Measurements from ENCODE around the gene GNRH2.

GNRH2 gene

DNA sequence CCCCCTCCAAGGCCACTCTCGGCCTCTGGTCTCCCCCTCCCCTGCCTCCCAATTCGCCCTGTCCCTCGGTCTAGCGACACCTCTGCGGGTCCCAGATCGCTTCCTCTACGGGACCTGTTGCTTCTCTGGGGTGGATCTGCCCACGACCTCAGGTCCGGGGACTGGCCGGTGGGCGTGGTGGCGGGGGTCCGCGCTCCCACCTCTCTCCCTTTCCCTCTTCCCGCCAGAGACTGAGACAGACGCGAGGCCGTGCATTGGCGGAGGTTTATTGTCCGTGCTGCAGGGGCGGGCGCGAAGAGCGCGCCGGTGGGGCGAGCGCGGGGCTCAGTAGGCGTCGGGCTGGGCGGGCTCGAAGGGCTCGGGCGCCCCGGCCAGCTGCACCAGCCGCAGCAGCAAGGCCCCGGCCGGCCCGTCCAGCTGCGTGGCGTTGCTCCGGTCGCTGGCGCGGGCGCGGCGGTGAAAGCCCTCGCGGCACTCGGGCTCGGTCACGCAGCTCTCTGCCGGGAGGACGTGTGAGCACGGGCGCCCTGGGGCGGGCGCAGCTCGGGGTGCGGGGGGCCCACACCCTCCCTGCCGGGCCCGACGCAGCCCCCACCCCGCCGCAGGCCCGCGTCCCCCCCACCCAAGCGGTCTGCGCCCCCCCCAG, 39.0 kb downstream of the GNRH2 start:
- TF ChIP-seq, protein P1, sequence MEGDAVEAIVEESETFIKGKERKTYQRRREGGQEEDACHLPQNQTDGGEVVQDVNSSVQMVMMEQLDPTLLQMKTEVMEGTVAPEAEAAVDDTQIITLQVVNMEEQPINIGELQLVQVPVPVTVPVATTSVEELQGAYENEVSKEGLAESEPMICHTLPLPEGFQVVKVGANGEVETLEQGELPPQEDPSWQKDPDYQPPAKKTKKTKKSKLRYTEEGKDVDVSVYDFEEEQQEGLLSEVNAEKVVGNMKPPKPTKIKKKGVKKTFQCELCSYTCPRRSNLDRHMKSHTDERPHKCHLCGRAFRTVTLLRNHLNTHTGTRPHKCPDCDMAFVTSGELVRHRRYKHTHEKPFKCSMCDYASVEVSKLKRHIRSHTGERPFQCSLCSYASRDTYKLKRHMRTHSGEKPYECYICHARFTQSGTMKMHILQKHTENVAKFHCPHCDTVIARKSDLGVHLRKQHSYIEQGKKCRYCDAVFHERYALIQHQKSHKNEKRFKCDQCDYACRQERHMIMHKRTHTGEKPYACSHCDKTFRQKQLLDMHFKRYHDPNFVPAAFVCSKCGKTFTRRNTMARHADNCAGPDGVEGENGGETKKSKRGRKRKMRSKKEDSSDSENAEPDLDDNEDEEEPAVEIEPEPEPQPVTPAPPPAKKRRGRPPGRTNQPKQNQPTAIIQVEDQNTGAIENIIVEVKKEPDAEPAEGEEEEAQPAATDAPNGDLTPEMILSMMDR (conservative IDR thresholded peaks at IDR 0.05; ENCODE audit: control insufficient read depth, insufficient read depth, low read depth, low read length): no peak
- no peak overlapping the region for H3K4me3 ChIP-seq (ENCODE audit: control insufficient read depth, low read depth, low read length)
- DNase-seq (ENCODE audit: low read depth): no peak

DNA sequence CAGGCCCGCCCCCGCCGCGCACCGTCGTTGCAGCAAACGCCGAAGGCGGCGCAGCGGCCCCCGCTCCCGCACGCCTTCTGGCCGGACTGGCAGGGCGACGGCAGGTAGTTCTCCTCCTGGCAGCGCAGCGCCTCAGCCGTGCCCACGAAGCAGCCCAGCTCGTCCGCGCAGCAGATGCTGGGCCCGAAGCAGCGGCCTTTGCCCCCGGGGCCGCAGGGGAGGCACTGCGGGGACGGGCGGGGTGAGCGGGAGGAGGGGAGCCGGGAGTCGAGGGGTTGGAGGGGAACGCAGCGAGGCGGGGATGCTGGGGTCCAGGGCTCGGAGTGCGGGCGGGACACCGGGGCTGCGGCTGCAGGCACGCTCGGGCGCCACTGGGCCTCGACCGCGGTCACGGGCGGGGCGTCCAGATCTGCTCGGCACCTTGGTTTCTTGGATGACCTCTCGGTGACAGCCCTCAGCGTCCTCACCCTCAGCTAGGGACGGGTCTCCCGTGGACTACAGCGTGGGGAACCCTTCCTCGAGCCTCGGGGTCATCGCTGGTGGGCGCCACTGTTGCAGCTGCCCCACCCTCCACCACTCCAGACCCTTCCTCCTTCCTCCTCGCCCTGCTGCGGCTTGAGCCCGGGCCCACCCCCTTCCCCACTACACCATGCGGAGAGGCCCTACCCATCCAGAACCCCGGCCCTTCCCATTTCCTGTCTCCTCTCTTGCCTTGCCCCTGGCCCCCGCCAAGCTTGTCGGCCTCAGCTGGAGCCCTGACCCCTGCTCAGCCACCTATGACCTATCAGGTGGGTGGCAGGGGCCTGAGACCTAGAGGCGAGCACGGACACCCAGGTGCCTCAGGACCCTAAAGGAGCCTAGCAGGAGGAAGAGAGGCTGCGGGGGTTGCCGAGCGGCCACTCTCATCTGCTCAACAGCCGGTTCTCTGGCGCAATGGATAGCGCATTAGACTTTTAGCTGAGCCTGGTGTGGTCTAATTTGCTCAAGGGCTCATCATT, 39.8 kb downstream of the GNRH2 start:
- TF ChIP-seq, protein P1 (conservative IDR thresholded peaks at IDR 0.05; ENCODE audit: control insufficient read depth, insufficient read depth, low read depth, low read length): no peak
- H3K4me3 ChIP-seq (ENCODE audit: control insufficient read depth, low read depth, low read length): no peak overlapping the region
- DNase-seq (ENCODE audit: low read depth): no peak

DNA sequence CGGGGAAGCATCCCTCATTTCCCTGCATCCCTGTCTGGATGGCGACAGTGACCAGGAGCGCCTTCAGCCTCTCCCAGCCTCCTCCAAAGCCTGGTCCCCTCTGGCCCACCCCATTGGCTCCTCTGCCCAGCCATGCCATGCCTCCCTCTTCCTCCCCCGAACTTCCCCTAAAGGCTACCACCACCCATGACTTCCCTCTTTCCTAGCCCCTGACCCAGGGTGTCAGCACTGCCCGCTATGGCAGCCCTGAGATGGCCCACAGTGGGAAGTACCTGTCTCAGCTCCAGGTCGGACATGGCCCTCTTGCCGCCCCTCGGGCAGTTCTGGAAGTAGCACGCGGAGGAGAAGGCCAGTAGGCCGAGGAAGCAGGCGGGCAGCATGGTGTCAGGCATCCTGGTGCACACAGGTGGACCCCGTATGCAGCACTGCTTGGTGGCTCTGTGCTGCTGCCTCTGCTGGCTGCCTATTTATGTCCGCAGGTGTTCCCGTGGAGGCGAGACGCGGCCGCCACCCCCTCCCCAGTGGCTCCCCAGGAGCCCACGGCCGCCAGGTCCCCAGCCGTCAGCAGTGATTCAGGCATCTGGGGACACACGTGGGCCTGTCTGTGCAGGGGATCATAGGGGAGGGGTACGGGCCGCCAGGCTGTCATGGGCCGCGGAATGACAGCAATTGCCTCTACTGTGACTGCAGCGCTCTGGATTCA, 41.0 kb downstream of the GNRH2 start, which contains the start of gene AVP:
AVP (minus strand) TSS at position 442 of the 703 bp plus-strand sequence; CDS start at position 392, 50 bp downstream.
- no peak within 1 kb of the TSS for H3K4me3 ChIP-seq (ENCODE audit: control insufficient read depth, low read depth, low read length)
- DNase-seq (ENCODE audit: low read depth): no peak
- TF ChIP-seq, protein P1 (conservative IDR thresholded peaks at IDR 0.05; ENCODE audit: control insufficient read depth, insufficient read depth, low read depth, low read length): no peak

DNA sequence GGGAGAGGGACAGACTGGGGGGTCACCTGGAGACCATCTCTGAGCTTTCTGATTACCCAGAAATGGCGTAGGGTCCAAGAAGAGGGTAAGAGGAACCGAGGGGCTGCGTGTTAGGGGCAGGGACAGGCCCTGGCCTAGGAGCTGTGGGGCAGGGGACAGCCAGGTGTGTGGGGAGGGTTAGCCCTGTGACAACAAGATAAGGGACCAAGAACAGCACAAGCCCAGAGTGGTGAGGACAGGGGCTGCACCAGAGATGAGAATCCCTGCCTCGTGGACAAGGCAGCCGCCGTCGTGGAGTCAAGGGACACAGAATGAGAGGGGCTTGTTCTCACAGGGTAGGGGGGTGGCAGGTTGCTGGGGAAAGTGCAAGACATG, 41.6 kb downstream of the GNRH2 start:
- H3K4me3 ChIP-seq (ENCODE audit: control insufficient read depth, low read depth, low read length): no peak overlapping the region
- no peak for DNase-seq (ENCODE audit: low read depth)
- TF ChIP-seq, protein P1 (conservative IDR thresholded peaks at IDR 0.05; ENCODE audit: control insufficient read depth, insufficient read depth, low read depth, low read length): no peak

DNA sequence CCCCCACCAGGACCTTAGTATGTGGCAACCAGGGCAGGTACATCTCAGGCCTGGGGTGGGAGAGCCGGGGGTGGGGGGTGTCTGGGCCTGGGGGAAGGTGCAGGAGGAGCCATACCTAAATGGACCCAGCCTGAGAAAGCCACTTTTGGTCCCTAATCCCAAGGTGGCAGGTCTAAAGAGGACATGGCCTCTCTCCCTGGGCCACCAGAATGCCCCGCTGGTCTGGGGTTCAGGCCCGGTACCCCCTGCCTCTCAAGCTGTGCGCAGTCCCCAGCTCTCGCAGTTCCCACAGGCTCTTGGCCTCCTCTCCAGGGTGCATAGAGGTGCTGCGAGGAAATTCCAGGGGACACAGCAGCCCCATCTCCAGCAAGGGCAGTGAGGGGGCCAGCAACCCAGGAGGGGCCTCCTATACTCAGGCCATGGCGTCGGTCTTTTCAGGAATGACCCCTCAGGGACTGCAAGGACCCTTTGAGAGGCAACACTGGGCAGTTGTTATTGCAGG, 42.2 kb downstream of the GNRH2 start:
- TF ChIP-seq, protein P1 (conservative IDR thresholded peaks at IDR 0.05; ENCODE audit: control insufficient read depth, insufficient read depth, low read depth, low read length): no peak
- DNase-seq (ENCODE audit: low read depth): no peak

DNA sequence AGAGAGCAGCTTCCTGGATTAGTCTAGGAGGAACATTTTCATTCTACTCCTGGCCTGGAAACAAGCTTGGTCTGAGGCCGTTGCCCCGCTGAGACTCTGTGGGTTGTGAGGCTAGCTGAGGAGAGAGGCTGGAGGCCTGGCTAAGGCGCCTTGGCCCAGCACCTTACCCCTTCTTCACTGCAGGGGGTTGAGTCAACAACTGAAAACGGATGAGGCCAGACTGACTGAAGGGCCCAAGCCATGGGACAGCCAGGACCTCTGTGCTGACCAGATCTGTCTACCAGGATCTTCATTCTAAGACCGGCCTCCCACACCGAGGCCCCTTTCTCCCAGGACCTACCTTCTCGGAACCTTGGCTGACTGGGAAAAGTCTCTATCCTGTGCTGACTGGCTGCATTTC, 44.6 kb downstream of the GNRH2 start:
- TF ChIP-seq, protein P1 (conservative IDR thresholded peaks at IDR 0.05; ENCODE audit: control insufficient read depth, insufficient read depth, low read depth, low read length): no peak
- DNase-seq (ENCODE audit: low read depth): no peak
- no peak overlapping the region for H3K4me3 ChIP-seq (ENCODE audit: control insufficient read depth, low read depth, low read length)

More for the DNA sequence above, 42.2 kb downstream of the GNRH2 start:
- H3K4me3 ChIP-seq (ENCODE audit: control insufficient read depth, low read depth, low read length): no peak overlapping the region

Measured in fibroblast of mammary gland (primary cell).